Nephron progenitor cell (in vitro differentiated cells): ENCODE results near the gene RUNDC3A.

Source experiments
- DNase-seq: peaks from one replicate; pipeline ENCODE4 v3.0.0; 2021
- H3K27ac Mint-ChIP-seq: 2 replicates; pipeline ENCODE4 v1.8.0; 2021; ENCODE audit warnings: mild to moderate bottlenecking, moderate library complexity, mixed read lengths
- H3K27me3 Mint-ChIP-seq: 2 replicates; pipeline ENCODE4 v1.8.0; 2021; ENCODE audit warnings: mild to moderate bottlenecking, low read depth, mixed read lengths; ENCODE audit not compliant: poor library complexity
- H3K36me3 Mint-ChIP-seq: 2 replicates; pipeline ENCODE4 v1.8.0; 2021; ENCODE audit warnings: low read depth, mixed read lengths
- H3K4me1 Mint-ChIP-seq: 2 replicates; pipeline ENCODE4 v1.8.0; 2021; ENCODE audit warnings: mixed read lengths
- H3K4me3 Mint-ChIP-seq: 2 replicates; pipeline ENCODE4 v1.8.0; 2021; ENCODE audit warnings: mild to moderate bottlenecking, moderate library complexity, mixed read lengths
- H3K9me3 Mint-ChIP-seq: 2 replicates; pipeline ENCODE4 v1.8.0; 2021; ENCODE audit warnings: mild to moderate bottlenecking, moderate library complexity, mixed read lengths
- CTCF ChIP-seq: fragments of 200-600 bp; sonication (generic); IDR thresholded peaks from 2 replicates; pipeline ENCODE4 v1.5.0; 2021; ENCODE audit warnings: antibody characterized with exemption

RUNDC3A gene

DNA sequence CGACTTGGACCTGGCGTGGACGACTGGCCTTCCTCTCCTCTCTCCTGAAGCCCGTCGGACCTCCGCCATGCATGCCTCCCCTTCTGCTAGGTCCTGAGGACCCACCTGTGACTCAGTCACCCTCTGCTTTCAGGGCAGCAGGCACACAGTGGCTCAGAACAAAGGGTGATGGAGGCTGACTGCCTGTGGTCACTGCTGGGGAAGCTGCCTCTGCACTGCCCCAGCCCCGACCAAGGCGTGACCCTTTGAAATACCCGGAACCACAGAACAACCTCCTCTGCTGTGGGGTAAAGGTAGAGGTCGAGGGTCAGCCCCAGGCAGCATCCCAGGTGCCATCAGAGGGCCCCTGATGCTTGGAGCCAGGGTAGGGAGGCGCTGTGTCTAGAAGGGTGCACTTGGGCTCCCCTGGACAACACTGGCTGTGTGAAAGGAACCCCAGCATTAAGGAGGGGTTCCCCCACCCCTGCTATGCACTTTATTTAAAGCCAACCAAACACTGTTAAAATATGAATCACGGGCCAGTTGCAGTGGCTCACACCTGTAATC is 27.9 kb upstream of the RUNDC3A start:
- Mint-ChIP-seq H3K4me1 (peaks cover 14% of the 10 kb centered on the region), H3K27ac (no peak overlapping the region), H3K9me3 (no peaks in the 10 kb centered on the region), H3K27me3 (peaks cover 32% of the 10 kb centered on the region), H3K4me3 (no peak overlapping the region), H3K36me3 (no peaks in the 10 kb centered on the region)
- TF ChIP-seq CTCF: no peak
- DNase-seq: no peak

DNA sequence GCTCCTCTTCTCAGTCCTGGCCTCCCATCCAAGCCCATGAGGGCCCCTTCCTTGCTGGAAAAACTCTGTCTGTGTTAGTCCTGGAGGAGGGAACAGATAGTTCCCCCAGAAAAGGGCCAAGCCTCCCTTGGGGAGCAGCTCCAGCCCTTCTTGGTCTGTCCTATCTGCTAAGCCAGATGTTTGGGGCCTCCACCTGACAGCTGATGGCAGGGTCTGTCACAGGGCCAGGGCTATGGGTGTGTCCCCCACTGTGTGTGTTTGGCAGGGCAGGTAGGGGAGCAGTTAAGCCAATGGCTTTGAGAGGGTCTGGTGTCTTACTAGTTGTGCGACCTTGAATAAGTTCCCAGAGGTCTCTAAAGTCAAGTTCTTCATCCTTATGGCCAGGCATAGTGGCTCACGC is 26.8 kb upstream of the RUNDC3A start:
- no peak for TF ChIP-seq CTCF
- H3K4me3 Mint-ChIP-seq: no peak overlapping the region
- DNase-seq: no peak
- H3K36me3 Mint-ChIP-seq: no peaks in the 10 kb centered on the region
- peaks cover 13% of the 10 kb centered on the region for H3K4me1 Mint-ChIP-seq
- peaks cover 28% of the 10 kb centered on the region for H3K27me3 Mint-ChIP-seq
- H3K9me3 Mint-ChIP-seq: no peaks in the 10 kb centered on the region
- H3K27ac Mint-ChIP-seq: no peak overlapping the region

DNA sequence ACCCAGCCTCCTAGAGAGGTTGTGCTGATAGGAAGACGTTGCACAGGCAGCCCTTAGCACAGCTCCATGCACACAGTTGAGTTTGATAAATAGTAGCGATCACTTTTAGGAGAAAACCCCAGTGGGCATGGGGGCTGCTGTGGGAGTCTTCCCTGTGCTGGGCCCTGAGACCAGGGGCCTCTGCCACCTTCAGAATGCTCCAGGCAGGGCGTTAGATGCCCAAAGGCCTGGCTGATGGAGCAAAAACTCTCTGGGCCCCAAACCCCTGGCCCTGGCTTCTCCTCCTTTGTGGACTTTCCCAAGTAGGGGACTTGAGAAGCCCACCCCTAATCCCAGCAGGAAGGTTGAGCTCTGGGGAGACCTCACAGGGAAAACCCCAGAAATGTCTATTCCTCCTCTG is 26.1 kb upstream of the RUNDC3A start:
- no peak for DNase-seq
- Mint-ChIP-seq H3K27ac (no peak overlapping the region), H3K27me3 (peaks cover 27% of the 10 kb centered on the region), H3K9me3 (no peaks in the 10 kb centered on the region), H3K4me3 (no peak overlapping the region), H3K36me3 (no peaks in the 10 kb centered on the region), H3K4me1 (peaks cover 13% of the 10 kb centered on the region)
- TF ChIP-seq CTCF: no peak

GRCh38 chr17:44283344-44284023 is 24.9 kb upstream of the RUNDC3A start:
- no peak for TF ChIP-seq CTCF
- Mint-ChIP-seq H3K4me3 (no peak overlapping the region), H3K9me3 (no peaks in the 10 kb centered on the region), H3K27ac (no peak overlapping the region), H3K4me1 (peaks cover 13% of the 10 kb centered on the region), H3K27me3 (peaks cover 27% of the 10 kb centered on the region), H3K36me3 (no peaks in the 10 kb centered on the region)
- DNase-seq: no peak

DNA sequence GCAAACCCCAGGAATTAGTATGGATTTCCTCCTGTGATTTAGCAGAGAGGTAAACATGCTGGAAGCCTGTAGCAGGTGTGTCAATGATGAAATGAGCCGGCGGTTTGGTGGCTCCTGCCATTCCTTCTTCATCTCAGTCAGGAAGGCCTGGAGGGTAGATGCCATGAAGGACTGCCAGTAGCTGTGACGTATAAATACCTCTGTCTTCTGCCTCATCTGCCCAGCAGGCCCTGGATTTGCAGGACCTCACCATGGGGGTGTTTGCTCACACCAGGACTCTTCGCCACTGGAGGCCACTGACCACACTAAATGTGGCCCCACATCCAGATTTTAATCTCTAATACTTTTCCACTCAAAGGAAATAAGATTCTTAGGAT is 24.4 kb upstream of the RUNDC3A start:
- Mint-ChIP-seq H3K9me3 (no peaks in the 10 kb centered on the region), H3K4me3 (no peak overlapping the region), H3K36me3 (no peaks in the 10 kb centered on the region), H3K4me1 (peaks cover 13% of the 10 kb centered on the region), H3K27ac (no peak overlapping the region), H3K27me3 (peaks cover 24% of the 10 kb centered on the region)
- no peak for DNase-seq
- TF ChIP-seq CTCF: no peak

GRCh38 chr17:44287651-44288050 is 20.8 kb upstream of the RUNDC3A start:
- no peak for DNase-seq
- Mint-ChIP-seq H3K36me3 (no peaks in the 10 kb centered on the region), H3K4me1 (no peaks in the 10 kb centered on the region), H3K9me3 (no peaks in the 10 kb centered on the region), H3K27me3 (peaks cover 26% of the 10 kb centered on the region), H3K27ac (no peak overlapping the region), H3K4me3 (no peak overlapping the region)
- no peak for TF ChIP-seq CTCF
